ENCODE data around the gene EMILIN2.

DNA sequence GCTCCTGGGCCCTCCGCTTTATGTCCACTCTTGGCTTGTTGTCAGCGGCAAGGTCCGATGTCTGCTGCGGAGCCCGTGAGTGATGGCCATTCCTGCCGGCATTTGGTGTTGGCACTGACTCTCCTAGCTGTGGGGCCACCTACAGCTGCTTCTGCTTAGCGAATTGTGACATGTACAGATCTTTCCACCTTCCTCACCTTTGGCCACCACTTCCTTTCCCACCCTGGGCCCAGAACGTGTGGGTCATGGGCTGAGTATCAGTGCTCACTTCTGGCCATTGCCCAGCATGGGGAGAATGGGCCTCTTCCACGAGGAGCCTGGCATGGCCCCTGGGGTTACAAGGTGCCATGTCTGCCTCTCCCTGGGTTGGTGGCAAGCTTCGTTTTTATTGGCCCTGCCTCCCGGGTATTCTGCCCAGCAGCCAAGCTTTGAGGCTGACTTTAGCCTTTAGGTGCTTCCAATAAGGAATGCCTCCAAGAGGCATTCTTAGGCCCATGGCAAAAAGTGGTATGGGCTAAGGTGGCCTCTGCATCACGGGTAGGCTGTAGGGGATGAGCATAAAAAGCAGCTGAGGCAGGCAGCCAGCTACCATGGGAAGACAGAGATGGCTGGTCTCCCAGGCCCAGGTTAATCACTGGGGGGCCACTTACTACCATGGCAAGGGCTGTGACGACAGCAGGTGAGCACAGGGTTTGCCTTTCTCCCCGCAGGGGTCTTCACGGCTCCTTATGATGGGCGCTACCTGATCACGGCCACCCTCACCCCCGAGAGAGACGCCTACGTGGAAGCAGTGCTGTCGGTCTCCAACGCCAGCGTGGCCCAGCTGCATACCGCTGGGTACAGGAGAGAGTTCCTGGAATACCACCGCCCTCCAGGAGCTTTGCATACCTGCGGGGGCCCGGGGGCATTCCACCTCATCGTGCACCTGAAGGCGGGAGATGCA is 65.8 kb downstream of the EMILIN2 start:
- TF ChIP-seq POLR2A (IDR thresholded peaks at IDR 0.05) (no peak), EP300 (IDR thresholded peaks at IDR 0.05) (no peak)
